Neutrophil (primary cell): Measurements from ENCODE around the gene TFDP2.

Source experiments
- H3K27ac ChIP-seq: fragments of 200-600 bp; sonication (generic); 2 replicates; pipeline ENCODE4 v1.5.1; 2016; ENCODE audit warnings: mild to moderate bottlenecking, moderate library complexity
- H3K27me3 ChIP-seq: fragments of 200-600 bp; sonication (generic); 2 replicates; pipeline ENCODE4 v1.6.0; 2016; ENCODE audit warnings: mild to moderate bottlenecking
- H3K36me3 ChIP-seq: fragments of 200-600 bp; sonication (generic); 2 replicates; pipeline ENCODE4 v1.5.1; 2017
- H3K4me1 ChIP-seq, 2 experiments: fragments of 200-600 bp in 1 of 2; sonication (generic) in 1 of 2; 1 replicate in 1 of 2; 2 replicates in 1 of 2; pipeline versions ENCODE4 v1.5.1 to v1.6.1; 2013 to 2016; ENCODE audit warnings: low read depth in 1 of 2, low read length in 1 of 2, mild to moderate bottlenecking in 1 of 2, moderate library complexity in 1 of 2; ENCODE audit not compliant: control insufficient read depth in 1 of 2, insufficient read depth in 1 of 2
- H3K4me3 ChIP-seq, 2 experiments: fragments of 200-600 bp in 1 of 2; sonication (generic) in 1 of 2; 1 replicate in 1 of 2; 2 replicates in 1 of 2; pipeline ENCODE4 v1.5.1; 2013 to 2016; ENCODE audit warnings: low read depth in 1 of 2, low read length in 1 of 2, mild to moderate bottlenecking in 1 of 2, moderate library complexity in 1 of 2
- H3K9me3 ChIP-seq: fragments of 200-600 bp; sonication (generic); 2 replicates; pipeline ENCODE4 v1.5.1; 2016
- CTCF ChIP-seq: fragments of 200-600 bp; sonication (generic); IDR thresholded peaks from 2 replicates; pipeline ENCODE4 v1.5.1; 2016; ENCODE audit warnings: antibody characterized with exemption

The TFDP2 gene

GRCh38 chr3:142046320-142047020 lies 102.9 kb downstream of the TFDP2 start:
- Histone ChIP-seq H3K4me1 (peaks cover 16 to 24% of the 10 kb centered on the region in 2 experiments), H3K9me3 (no peaks in the 10 kb centered on the region), H3K4me3 (peak overlapping the region in 1 of 2 experiments; percentile 9), H3K27ac (peak overlapping the region; percentile 80), H3K27me3 (no peaks in the 10 kb centered on the region), H3K36me3 (no peaks in the 10 kb centered on the region)
- TF ChIP-seq CTCF: peak; percentile 13

- Histone ChIP-seq H3K27me3 (no peaks in the 10 kb centered on the region), H3K27ac (no peak overlapping the region), H3K9me3 (no peaks in the 10 kb centered on the region), H3K36me3 (no peaks in the 10 kb centered on the region), H3K4me1 (peaks cover 6 to 9% of the 10 kb centered on the region in 2 experiments), H3K4me3 (no peak overlapping the region)
- TF ChIP-seq CTCF: no peak
These were observed 108.3 kb downstream of the TFDP2 start for GRCh38 chr3:142040941-142041491.

- Histone ChIP-seq H3K9me3 (no peaks in the 10 kb centered on the region), H3K4me1 (peaks cover 19 to 29% of the 10 kb centered on the region in 2 experiments), H3K36me3 (no peaks in the 10 kb centered on the region), H3K4me3 (no peak overlapping the region), H3K27me3 (no peaks in the 10 kb centered on the region), H3K27ac (no peak overlapping the region)
- TF ChIP-seq CTCF: no peak
These were observed 113.9 kb downstream of the TFDP2 start for GRCh38 chr3:142035308-142035922.

DNA sequence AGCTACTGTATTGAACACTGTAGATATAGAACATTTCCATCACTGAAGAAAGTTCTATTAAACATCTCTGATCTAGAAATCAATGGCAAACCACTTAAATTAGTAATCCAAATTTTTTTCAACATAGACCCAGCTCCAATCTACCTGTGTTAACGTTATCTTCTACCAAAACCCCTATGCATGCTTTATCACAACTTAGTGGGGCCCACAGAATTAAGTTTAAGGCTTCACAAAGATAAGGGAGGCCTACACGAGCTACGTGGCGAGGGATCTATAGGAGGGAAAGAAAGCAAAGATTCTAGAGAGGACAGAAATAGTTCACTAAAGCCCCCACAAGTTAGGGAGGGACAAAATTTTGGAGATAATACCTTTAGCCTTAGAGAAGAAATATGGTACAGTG lies 116.1 kb downstream of the TFDP2 start:
- Histone ChIP-seq H3K9me3 (no peaks in the 10 kb centered on the region), H3K27ac (peak overlapping the region; percentile 81)
- no peak for TF ChIP-seq CTCF

DNA sequence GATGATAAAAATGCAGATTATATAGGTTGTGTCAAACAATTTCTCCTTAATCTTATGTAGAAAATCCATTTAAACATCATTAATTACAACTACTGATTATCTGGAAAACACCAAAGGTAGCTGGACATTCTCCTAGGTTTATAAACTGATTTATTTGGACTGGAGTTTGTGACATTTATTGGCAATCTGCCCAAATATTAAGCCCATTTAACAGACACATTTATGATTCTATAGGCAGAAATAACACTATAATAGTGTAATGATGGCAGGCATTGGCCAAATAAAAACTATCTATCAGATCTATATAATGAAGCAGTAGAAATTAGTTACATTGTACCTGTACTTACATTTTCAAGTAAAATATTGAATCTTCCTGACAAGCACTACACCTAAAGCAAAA lies 117.8 kb downstream of the TFDP2 start:
- Histone ChIP-seq H3K4me3 (peak overlapping the region in 1 of 2 experiments; percentile 25), H3K36me3 (no peaks in the 10 kb centered on the region), H3K27me3 (no peaks in the 10 kb centered on the region), H3K27ac (peak overlapping the region; percentile 81), H3K9me3 (no peaks in the 10 kb centered on the region), H3K4me1 (peaks cover 41 to 62% of the 10 kb centered on the region in 2 experiments)
- no peak for TF ChIP-seq CTCF

More for the DNA sequence above, 116.1 kb downstream of the TFDP2 start:
- Histone ChIP-seq H3K27me3 (no peaks in the 10 kb centered on the region), H3K4me3 (no peak overlapping the region), H3K4me1 (peaks cover 26 to 46% of the 10 kb centered on the region in 2 experiments), H3K36me3 (no peaks in the 10 kb centered on the region)
